HepG2 (cell line): ENCODE data around the gene CERS1.
A peak's percentile ranks its signal among the peaks of the same experiment; 100 is the strongest.

Source experiments
- RBFOX2 ChIP-seq: fragments of 200-400 bp; formaldehyde crosslinking; IDR thresholded peaks from 2 replicates; pipeline ENCODE4 v1.6.1; 2017; ENCODE audit warnings: low read depth, mild to moderate bottlenecking, low read length
- ZBTB7B ChIP-seq: sonication (generic); formaldehyde crosslinking; IDR thresholded peaks from 2 replicates; pipeline ENCODE4 v1.4.0; 2020; ENCODE audit warnings: missing genetic modification reagents
- ZNF629 ChIP-seq: sonication (generic); formaldehyde crosslinking; conservative IDR thresholded peaks from 2 replicates; pipeline ENCODE4 v1.5.0; 2020; ENCODE audit warnings: missing genetic modification reagents

- TF ChIP-seq ZNF629 (peak; percentile 99), ZBTB7B (CRISPR knock-in tag) (0 out of 2 replicates have a peak, but pooled peaks have one; percentile 52), RBFOX2 (no peak)
Measured at GRCh38 chr19:18943465-18943864, 47.5 kb upstream of the CERS1 start.
